HEK293T (cell line): ENCODE results near the gene TJP2.

Experiments used
- CTCF ChIA-PET: fragments of 350-600 bp; formaldehyde crosslinking; extraction: SDS; loops from one replicate; lab custom pipeline; 2021; ENCODE audit warnings: antibody characterized with exemption, inconsistent platforms; lab: Yijun Ruan, JAX
- POLR2A ChIA-PET: fragments of 350-600 bp; formaldehyde crosslinking; extraction: SDS; loops from one replicate; lab custom pipeline; 2020; ENCODE audit warnings: antibody characterized with exemption, inconsistent platforms; lab: Yijun Ruan, JAX
- DNase-seq: peaks from one replicate; pipeline ENCODE4 v3.0.0; 2012; ENCODE audit warnings: mixed read lengths; ENCODE audit errors: extremely low spot score
- ARNT ChIP-seq: fragments of 450-650 bp; IDR thresholded peaks from 2 replicates; pipeline ENCODE4 v1.6.1; 2017; ENCODE audit warnings: mild to moderate bottlenecking
- BHLHE40 ChIP-seq: fragments of 450-650 bp; IDR thresholded peaks from 2 replicates; pipeline ENCODE4 v1.6.1; 2016; ENCODE audit warnings: mild to moderate bottlenecking, moderate library complexity, borderline replicate concordance
- CTBP1 ChIP-seq: fragments of 450-650 bp; IDR thresholded peaks from 2 replicates; pipeline ENCODE4 v1.6.1; 2016; ENCODE audit warnings: borderline replicate concordance
- ELF4 ChIP-seq: fragments of 450-650 bp; IDR thresholded peaks from 2 replicates; pipeline ENCODE4 v1.6.1; 2017; ENCODE audit warnings: antibody characterized with exemption
- FOXA1 ChIP-seq: fragments of 450-650 bp; IDR thresholded peaks from 2 replicates; pipeline ENCODE4 v1.6.1; 2016; ENCODE audit warnings: mild to moderate bottlenecking
- FOXK2 ChIP-seq: fragments of 450-650 bp; IDR thresholded peaks from 2 replicates; pipeline ENCODE4 v1.6.1; 2016; ENCODE audit warnings: mild to moderate bottlenecking
- FOXM1 ChIP-seq: fragments of 450-650 bp; IDR thresholded peaks from 2 replicates; pipeline ENCODE4 v1.6.1; 2017; ENCODE audit warnings: mild to moderate bottlenecking, borderline replicate concordance
- HDGF ChIP-seq: fragments of 450-650 bp; IDR thresholded peaks from 2 replicates; pipeline ENCODE4 v1.6.1; 2017; ENCODE audit warnings: antibody characterized with exemption, borderline replicate concordance
- L3MBTL2 ChIP-seq: fragments of 450-650 bp; conservative IDR thresholded peaks from 2 replicates; pipeline ENCODE4 v1.6.1; 2016; ENCODE audit warnings: mild to moderate bottlenecking
- LEF1 ChIP-seq: fragments of 450-650 bp; IDR thresholded peaks from 2 replicates; pipeline ENCODE4 v1.6.1; 2017; ENCODE audit warnings: mild to moderate bottlenecking, borderline replicate concordance
- NFRKB ChIP-seq: fragments of 450-650 bp; IDR thresholded peaks from 2 replicates; pipeline ENCODE4 v1.6.1; 2016; ENCODE audit warnings: mild to moderate bottlenecking, moderate library complexity
- PKNOX1 ChIP-seq: fragments of 450-650 bp; IDR thresholded peaks from 2 replicates; pipeline ENCODE4 v1.6.1; 2016
- SP1 ChIP-seq: fragments of 450-650 bp; IDR thresholded peaks from 2 replicates; pipeline ENCODE4 v1.6.1; 2017
- SUZ12 ChIP-seq: fragments of 450-650 bp; IDR thresholded peaks from 2 replicates; pipeline ENCODE4 v1.6.1; 2016; ENCODE audit warnings: mild to moderate bottlenecking
- TARDBP ChIP-seq: fragments of 450-650 bp; IDR thresholded peaks from 2 replicates; pipeline ENCODE4 v1.6.1; 2016
- ZNF384 ChIP-seq: fragments of 450-650 bp; IDR thresholded peaks from 2 replicates; pipeline ENCODE4 v1.6.1; 2016

The TJP2 gene

GRCh38 chr9:69184266-69184665, 10.2 kb downstream of the TJP2 start:
- TF ChIP-seq LEF1 (no peak), HDGF (no peak), SUZ12 (no peak)
- ChIA-PET POLR2A (interaction anchor here (0.6 kb wide), 1 partner anchor 92 kb away, joined by 3 read pairs; no protein-coding TSS in a partner anchor), CTCF (no interaction called here)
- no peak for DNase-seq

- ChIA-PET POLR2A (no interaction called here), CTCF (no interaction called here)
- TF ChIP-seq ARNT (no peak), ELF4 (no peak), PKNOX1 (no peak), LEF1 (no peak), L3MBTL2 (no peak), CTBP1 (no peak), FOXK2 (no peak), SUZ12 (no peak), FOXM1 (no peak), SP1 (no peak), FOXA1 (no peak)
- no peak for DNase-seq
Observed at GRCh38 chr9:69186841-69187611, 12.9 kb downstream of the TJP2 start.

DNA sequence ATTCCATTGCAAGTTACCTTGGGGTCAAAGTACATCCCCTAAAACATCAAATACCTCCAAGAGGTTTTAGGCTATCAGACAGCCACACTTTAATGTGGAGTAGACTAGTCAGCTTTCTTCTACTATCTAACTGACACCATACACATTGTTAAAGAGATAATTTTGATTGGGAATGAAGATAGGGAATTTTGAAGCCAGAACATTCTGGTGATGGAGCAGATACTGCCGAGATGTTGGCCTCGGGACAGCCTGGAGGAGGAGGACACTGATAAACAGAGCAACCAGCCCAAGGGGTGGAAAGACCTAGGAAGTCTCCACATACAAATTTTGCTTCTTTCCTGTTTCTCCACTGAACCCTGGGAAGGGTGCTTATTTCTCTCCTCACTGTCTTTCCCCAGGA, 14.9 kb downstream of the TJP2 start:
- ChIA-PET CTCF (no interaction called here), POLR2A (no interaction called here)
- DNase-seq: no peak
- TF ChIP-seq FOXK2 (no peak), ELF4 (no peak), HDGF (no peak), TARDBP (no peak), ZNF384 (no peak), SP1 (no peak), ARNT (no peak), CTBP1 (no peak), SUZ12 (no peak), LEF1 (no peak), NFRKB (no peak), FOXA1 (no peak), L3MBTL2 (no peak), FOXM1 (no peak), PKNOX1 (no peak), BHLHE40 (no peak)

DNA sequence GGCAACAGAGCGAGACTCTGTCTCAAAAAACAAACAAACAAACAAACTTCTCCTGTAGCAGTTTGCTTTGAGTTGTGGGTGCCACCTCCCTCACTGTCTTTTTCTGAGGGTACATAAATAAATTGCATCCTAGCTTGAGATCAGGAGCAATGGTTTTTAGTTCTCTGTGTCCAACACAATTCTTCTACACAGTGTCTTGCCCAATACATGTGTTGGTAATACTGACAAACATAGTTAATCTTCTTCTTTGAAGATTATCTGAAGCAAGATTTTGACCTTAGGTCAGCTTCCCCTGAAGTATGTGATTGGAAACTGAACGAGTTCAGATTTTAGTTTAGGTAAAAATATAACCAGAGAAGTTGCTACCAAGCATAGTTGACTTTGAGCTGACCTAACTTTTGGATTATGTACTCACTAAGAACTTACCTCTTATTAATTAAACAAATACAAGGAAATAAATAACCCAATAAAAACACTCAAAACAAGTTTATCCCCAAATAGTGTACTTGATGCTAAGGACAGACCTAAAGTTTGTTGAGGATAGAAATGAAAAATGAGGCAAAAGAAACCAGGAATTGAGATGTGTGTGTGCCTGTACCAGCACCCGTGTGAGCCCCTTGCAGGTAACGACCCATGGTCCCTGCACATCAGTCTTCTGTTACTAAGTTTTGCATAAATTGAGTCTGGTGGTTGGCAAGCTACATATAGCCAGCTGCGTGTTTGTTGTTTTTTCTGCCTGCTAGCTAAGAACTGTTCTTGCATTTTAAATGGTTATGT, 16.2 kb downstream of the TJP2 start:
- POLR2A ChIA-PET: no interaction called here
- CTCF ChIA-PET: interaction anchor here (0.7 to 0.8 kb wide), 2 partner anchors 54 to 131 kb away, joined by 3 read pairs; no protein-coding TSS in a partner anchor
- DNase-seq: no peak
- no peak for TF ChIP-seq BHLHE40
- TF ChIP-seq FOXA1: no peak
- no peak for TF ChIP-seq PKNOX1
- TF ChIP-seq TARDBP: no peak
- no peak for TF ChIP-seq CTBP1
- no peak for TF ChIP-seq LEF1
- no peak for TF ChIP-seq ZNF384
- TF ChIP-seq SP1: no peak
- no peak for TF ChIP-seq NFRKB
- TF ChIP-seq ARNT: no peak
- TF ChIP-seq SUZ12: no peak
- no peak for TF ChIP-seq HDGF
- no peak for TF ChIP-seq ELF4
- no peak for TF ChIP-seq FOXM1
- no peak for TF ChIP-seq L3MBTL2
- TF ChIP-seq FOXK2: no peak

DNA sequence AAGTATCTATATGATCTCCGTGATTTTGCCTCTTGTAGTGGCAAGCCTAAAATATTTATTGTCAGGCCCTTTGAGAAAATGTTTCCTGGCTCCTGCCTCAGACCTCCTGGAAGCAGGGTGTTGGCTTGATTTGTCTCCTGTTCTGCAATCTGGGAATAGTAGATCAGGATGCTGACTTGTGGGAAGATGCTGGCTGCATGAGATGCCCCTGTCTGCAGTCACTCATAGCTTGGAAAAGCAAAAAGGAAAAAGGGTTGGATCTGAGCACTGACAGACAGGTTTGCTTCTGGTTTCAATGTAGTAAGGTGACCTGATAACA, 16.7 kb downstream of the TJP2 start:
- DNase-seq: no peak
- TF ChIP-seq TARDBP (no peak), ARNT (no peak), LEF1 (no peak), ZNF384 (no peak), SP1 (no peak)
- POLR2A ChIA-PET: no interaction called here
- CTCF ChIA-PET: interaction anchor here (0.8 kb wide), 1 partner anchor 131 kb away, joined by 3 read pairs; no protein-coding TSS in a partner anchor

GRCh38 chr9:69191231-69191630, 17.2 kb downstream of the TJP2 start:
- DNase-seq: no peak
- POLR2A ChIA-PET: no interaction called here
- TF ChIP-seq HDGF: no peak
- no peak for TF ChIP-seq FOXA1
- TF ChIP-seq CTBP1: no peak
- TF ChIP-seq LEF1: no peak
- no peak for TF ChIP-seq BHLHE40
- TF ChIP-seq L3MBTL2: no peak
- CTCF ChIA-PET: interaction anchor here (0.8 kb wide), 1 partner anchor 132 kb away, joined by 3 read pairs; no protein-coding TSS in a partner anchor
